Cortex of kidney (tissue), 1 donor: Measurements from ENCODE around the gene GANAB.
"Not testable (repeated sequence)": the region's sequence is repeated elsewhere in the genome, so short reads cannot be mapped to it uniquely, and the experiment has no call there.

Source experiments
- DNase-seq: peaks from one replicate; lab custom pipeline; 2025; lab: John Stamatoyannopoulos, UW

The GANAB gene

GRCh38 chr11:62666259-62666926, 20.0 kb upstream of the GANAB start:
- no peak for DNase-seq

DNA sequence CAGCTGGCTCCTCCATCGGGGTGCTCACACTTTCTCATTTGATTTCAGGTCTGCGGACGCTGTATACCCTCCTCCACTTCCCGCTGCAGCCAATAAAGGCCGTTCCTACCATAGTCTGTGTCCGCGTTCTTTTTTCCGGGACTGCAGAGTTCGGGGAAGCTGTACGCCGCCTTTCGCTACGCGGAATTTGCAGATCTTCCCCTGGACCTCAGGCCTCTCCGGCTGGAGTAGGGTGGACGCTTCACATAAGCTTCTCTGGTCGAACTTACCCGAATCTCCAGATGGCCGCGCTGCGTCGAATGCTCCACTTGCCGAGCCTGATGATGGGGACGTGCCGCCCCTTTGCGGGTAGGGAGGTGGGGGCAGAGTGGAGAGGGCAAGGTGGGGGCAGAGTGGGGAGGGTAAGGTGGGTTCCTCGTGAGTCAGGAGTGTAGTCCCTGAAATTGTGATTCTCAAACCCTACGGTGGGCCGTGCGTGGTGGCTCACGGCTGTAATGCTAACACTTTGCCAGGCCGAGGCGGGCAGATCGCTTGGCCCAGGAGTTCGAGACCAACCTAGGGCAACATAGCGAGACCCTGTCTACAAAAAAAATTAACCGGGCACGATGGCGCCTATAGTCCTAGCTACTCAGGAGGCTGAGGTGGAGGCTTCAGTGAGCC, 19.3 kb upstream of the GANAB start:
- DNase-seq = no peak

- no peak for DNase-seq
These were observed 18.7 kb upstream of the GANAB start, which contains the start of the genes C11orf98 and CSKMT for GRCh38 chr11:62665075-62665598. Gene C11orf98 (minus strand): TSS chr11:62665210. CDS start chr11:62665169, 41 bp downstream. Gene CSKMT (plus strand): TSS chr11:62665312. CDS start chr11:62665880, 568 bp downstream.

- DNase-seq = no peak
These were observed 18.1 kb upstream of the GANAB start for GRCh38 chr11:62664405-62665074.

- DNase-seq = no peak
These were observed 10.5 kb upstream of the GANAB start for GRCh38 chr11:62656796-62657429.

GRCh38 chr11:62654297-62654696, 7.9 kb upstream of the GANAB start:
- DNase-seq = no peak

- DNase-seq = no peak
These were observed 6.0 kb upstream of the GANAB start for GRCh38 chr11:62652161-62653006.

DNA sequence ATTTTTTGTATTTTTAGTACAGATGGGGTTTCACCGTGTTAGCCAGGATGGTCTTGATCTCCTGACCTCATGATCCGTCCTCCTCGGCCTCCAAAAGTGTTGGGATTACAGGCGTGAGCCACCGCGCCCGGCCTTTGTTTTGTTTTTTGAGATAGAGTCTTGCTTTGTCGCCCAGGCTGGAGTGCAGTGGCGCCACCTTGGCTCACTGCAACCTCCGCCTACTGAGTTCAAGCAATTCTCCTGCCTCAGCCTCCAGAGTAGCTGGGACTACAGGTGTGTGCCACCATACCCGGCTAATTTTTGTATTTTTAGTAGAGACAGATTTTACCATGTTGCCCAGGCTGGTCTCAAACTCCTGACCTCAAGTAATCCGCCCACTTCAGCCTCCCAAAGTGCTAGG, 3.9 kb upstream of the GANAB start:
- not testable (repeated sequence) for DNase-seq

DNA sequence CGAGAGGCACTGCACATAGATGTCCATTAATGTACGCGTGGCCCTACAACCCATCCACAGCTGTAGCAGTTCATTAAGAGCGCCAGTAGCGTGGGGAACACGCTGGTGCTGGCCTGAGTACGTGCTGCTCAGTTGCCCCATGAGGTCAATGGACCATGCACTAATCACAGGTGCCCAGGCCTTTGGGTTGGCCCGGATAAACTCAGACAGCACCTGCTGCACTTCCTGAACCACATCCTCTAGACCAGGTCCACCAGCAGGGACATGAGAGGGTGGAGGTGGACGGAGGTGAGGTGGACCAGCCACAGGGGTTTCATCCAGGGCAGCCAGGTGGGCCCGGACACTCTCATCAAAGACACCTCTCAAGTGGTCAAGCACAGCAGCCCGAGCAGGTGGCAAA, 3.1 kb upstream of the GANAB start:
- DNase-seq = no peak

DNA sequence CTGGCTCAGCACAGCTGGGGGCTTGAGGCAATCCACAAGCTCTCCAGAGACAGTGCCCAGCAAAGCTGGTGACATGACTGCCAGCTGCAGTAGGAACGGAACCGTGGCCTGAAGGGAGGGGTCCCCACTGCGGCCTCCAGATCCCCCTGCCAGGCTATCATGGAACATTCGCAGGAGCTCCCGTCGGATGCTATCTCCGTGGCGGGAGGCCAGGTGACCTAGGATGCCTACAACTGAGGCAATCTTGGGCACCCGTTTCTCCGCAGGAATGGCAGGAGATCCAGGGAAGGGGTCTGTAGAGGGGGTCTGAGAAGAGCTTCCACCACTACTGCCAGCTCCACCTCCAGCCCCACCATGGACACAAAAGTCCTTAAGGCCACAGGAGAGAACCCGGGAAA, 2.6 kb upstream of the GANAB start:
- DNase-seq = no peak

GRCh38 chr11:62648185-62648966, 2.0 kb upstream of the GANAB start:
- DNase-seq = no peak

- no peak for DNase-seq
These were observed 1.2 kb upstream of the GANAB start for GRCh38 chr11:62647609-62648005.

- DNase-seq = no peak
These were observed 604 bp upstream of the GANAB start for GRCh38 chr11:62646825-62647608.

- DNase-seq = no peak
These were observed 805 bp downstream of the GANAB start for GRCh38 chr11:62645671-62645945.

- no peak for DNase-seq
These were observed 2.2 kb downstream of the GANAB start for GRCh38 chr11:62644220-62644619.

GRCh38 chr11:62632492-62632891, 13.9 kb downstream of the GANAB start:
- DNase-seq = no peak

DNA sequence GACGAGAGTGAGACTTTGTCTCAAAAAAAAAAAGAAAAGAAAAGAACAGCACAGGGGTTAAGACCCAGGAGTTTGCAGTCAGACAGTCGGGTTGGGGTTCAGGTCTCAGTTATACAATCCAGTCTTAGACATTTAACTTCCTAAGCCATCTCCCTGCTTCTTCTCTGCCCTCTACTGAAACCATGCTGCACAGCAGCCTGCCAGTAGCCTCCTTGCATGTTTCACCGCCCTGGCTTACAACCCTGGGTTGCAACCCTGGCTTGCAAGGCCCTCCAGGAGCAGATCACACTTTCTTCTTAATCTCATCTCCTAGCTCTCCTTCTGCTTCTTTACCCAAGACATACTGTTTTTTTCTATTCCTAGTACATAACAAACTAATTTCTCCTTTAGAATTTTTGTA, 18.7 kb downstream of the GANAB start:
- no peak for DNase-seq

- DNase-seq = no peak
These were observed 23.8 kb downstream of the GANAB start for GRCh38 chr11:62622476-62623089.
